Left ventricle myocardium inferior (tissue), 1 donor: ENCODE results near the gene AGK. TPM values are rescaled to one million over a fixed set of nuclear protein-coding genes. Genes with fewer than 3 reads are reported as not detected.
"Not testable (repeated sequence)": the region's sequence is repeated elsewhere in the genome, so short reads cannot be mapped to it uniquely, and the experiment has no call there.

Experiments used
- DNase-seq: peaks from one replicate; pipeline ENCODE4 v3.0.0-alpha.2; 2020
- H3K27ac ChIP-seq: fragments of 200-600 bp; replicated peaks from 2 replicates; pipeline ENCODE4 v1.8.0; 2021
- H3K27me3 ChIP-seq: fragments of 200-600 bp; 2 replicates; pipeline ENCODE4 v1.8.0; 2021; ENCODE audit warnings: low read depth
- H3K36me3 ChIP-seq: fragments of 200-600 bp; 2 replicates; pipeline ENCODE4 v1.8.0; 2021
- H3K4me1 ChIP-seq: fragments of 200-600 bp; 2 replicates; pipeline ENCODE4 v1.8.0; 2021
- H3K4me3 ChIP-seq: fragments of 200-600 bp; 2 replicates; pipeline ENCODE4 v1.8.0; 2021; ENCODE audit warnings: mild to moderate bottlenecking, moderate library complexity
- H3K9me3 ChIP-seq: fragments of 200-600 bp; replicated peaks from 2 replicates; pipeline ENCODE4 v1.8.0; 2021
- CTCF ChIP-seq: fragments of 200-600 bp; IDR thresholded peaks from 2 replicates; pipeline ENCODE4 v1.8.0; 2021; ENCODE audit warnings: antibody characterized with exemption, mild to moderate bottlenecking, borderline replicate concordance
- intact Hi-C: fragments of 100-400 bp; cut with micrococcal nuclease; formaldehyde crosslinking; loops from one replicate; pipeline ENCODE4 v1.11.0; 2022
- total RNA-seq: library from RNA; stranded (reverse); fragmentation: NEBNext Ultra II Directional; extraction: Animal tissue kit (Norgen Biotek cat#: 25700); gene quantifications from one replicate; pipeline ENCODE4 v1.2.1, GENCODE V29; 2021
- donor health status: DM: no; HTN: yes; CAD: no; lungs with severe emphysema.

Gene AGK
- total RNA-seq, 1 donor from 2014 or later, result 37.8 TPM

DNA sequence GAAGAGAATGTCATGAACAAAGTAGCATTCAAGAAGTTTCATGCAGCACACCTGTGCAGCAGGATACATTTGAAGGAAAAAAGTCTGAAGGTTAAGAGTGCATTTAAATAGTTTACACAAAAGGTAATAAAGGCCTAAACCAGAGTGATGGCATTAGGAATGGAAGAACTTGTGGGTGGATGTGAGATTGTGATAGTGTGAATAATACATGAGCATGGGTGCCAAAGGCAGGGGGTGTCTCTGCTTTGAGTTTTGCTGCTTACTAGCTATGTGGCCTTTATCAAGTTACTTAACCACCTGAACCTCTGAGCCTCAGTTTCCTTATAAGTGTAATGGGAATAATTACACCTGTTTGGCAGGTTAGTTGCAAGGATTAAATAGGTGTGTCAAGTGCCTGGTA, 21.0 kb downstream of the AGK start:
- H3K4me1 ChIP-seq, result peaks cover 43% of the 10 kb centered on the region
- intact Hi-C loops, result no loop called here
- peak overlapping the region; percentile 45 for H3K27ac ChIP-seq
- H3K9me3 ChIP-seq, result peaks cover 10% of the 10 kb centered on the region
- no peak overlapping the region for H3K4me3 ChIP-seq
- DNase-seq, result no peak
- no peak for TF ChIP-seq CTCF
- peaks cover 19% of the 10 kb centered on the region for H3K36me3 ChIP-seq
- H3K27me3 ChIP-seq, result no peaks in the 10 kb centered on the region

DNA sequence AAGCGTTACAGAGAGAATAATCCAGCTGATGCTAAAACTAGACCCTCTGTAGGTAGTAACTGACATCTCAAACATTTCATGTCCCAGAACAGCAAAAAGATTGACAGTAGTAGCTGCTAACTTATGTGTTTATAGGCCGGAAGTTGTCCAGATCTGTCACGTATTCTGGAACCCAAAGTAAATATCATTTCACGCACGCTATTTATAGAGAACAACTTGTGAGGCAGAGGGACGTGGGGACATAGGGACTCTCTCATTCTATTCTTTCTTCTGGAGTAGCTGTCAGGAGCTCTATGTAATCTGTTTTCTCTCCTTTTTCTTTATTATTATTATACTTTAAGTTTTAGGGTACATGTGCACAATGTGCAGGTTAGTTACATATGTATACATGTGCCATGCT, 22.3 kb downstream of the AGK start:
- Histone ChIP-seq H3K36me3 (peaks cover 19% of the 10 kb centered on the region), H3K4me3 (no peak overlapping the region), H3K4me1 (peaks cover 31% of the 10 kb centered on the region), H3K27me3 (no peaks in the 10 kb centered on the region), H3K9me3 (peaks cover 10% of the 10 kb centered on the region), H3K27ac (peak overlapping the region; percentile 55)
- intact Hi-C loops, result no loop called here
- TF ChIP-seq CTCF, result no peak
- no peak for DNase-seq

DNA sequence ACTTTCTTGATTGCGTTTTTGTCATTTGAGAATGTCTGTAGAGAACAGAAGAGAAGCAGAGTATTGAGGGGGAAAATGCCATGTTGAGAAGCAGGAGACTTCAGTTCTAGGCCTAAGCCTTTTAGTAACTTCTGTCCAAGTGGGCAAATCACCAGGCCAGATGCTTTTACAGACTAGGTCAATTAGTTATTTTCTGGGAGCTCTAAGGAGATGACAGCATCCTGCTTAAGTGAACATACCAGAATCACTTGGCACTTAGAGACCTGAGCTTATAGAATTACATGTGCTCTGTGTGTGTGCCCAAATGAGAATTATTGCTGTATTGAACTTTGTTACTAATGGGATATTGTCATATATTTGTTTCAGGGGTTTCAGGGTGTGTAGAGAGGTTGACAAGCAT, 24.0 kb downstream of the AGK start:
- no peak overlapping the region for H3K4me3 ChIP-seq
- TF ChIP-seq CTCF, result no peak
- H3K27ac ChIP-seq, result no peak overlapping the region
- peaks cover 10% of the 10 kb centered on the region for H3K36me3 ChIP-seq
- intact Hi-C loops, result no loop called here
- no peak for DNase-seq
- H3K27me3 ChIP-seq, result no peaks in the 10 kb centered on the region
- peaks cover 30% of the 10 kb centered on the region for H3K4me1 ChIP-seq
- H3K9me3 ChIP-seq, result peaks cover 17% of the 10 kb centered on the region

DNA sequence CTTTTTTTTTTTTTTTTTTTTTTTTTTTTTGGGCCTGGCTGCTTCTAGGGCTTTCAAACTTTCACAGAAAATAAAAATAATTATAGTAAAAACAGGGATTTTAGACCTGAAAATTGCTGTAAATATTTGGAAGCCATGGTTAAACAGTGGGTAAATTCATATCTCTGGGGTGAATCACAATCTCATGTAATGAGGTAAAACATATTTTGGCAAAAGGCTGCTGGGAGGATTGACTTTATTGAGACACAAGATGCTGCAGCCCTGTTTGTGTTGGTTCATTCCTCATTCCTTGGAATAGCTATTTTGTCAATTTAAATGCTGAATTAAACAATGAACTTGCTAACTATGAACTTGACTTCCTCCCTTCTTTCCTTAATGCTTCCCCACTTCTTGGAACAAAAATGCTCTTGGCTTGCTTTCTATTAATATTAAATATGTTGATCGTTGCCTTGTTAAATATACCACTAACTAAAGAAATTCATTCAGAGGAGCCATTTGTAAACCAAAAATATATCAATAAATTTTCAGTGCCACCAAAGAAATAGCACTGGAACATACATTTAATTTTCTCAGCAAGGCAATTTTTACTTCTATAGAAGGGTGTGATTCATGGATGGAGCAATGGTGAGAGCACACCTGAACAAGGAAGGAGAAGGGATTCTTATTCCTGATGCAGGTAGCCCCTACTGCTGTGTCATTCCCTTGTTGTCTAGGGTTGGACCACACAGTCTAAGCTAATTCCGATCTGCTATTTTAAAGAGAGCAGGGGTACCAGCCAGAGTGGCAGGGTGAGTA, 24.6 kb downstream of the AGK start:
- peaks cover 17% of the 10 kb centered on the region for H3K9me3 ChIP-seq
- no peak overlapping the region for H3K27ac ChIP-seq
- TF ChIP-seq CTCF, result no peak

GRCh38 chr7:141577043-141577839, 26.0 kb downstream of the AGK start:
- H3K36me3 ChIP-seq, result peaks cover 10% of the 10 kb centered on the region
- H3K27ac ChIP-seq, result no peak overlapping the region
- no peak for TF ChIP-seq CTCF
- intact Hi-C loops, result no loop called here
- peaks cover 14% of the 10 kb centered on the region for H3K4me1 ChIP-seq
- no peak for DNase-seq
- peaks cover 17% of the 10 kb centered on the region for H3K9me3 ChIP-seq
- no peaks in the 10 kb centered on the region for H3K27me3 ChIP-seq
- no peak overlapping the region for H3K4me3 ChIP-seq

More for the DNA sequence above, 24.6 kb downstream of the AGK start:
- peaks cover 28% of the 10 kb centered on the region for H3K4me1 ChIP-seq
- peaks cover 10% of the 10 kb centered on the region for H3K36me3 ChIP-seq
- H3K27me3 ChIP-seq, result no peaks in the 10 kb centered on the region
- intact Hi-C loops, result no loop called here
- DNase-seq, result no peak
- H3K4me3 ChIP-seq, result no peak overlapping the region

DNA sequence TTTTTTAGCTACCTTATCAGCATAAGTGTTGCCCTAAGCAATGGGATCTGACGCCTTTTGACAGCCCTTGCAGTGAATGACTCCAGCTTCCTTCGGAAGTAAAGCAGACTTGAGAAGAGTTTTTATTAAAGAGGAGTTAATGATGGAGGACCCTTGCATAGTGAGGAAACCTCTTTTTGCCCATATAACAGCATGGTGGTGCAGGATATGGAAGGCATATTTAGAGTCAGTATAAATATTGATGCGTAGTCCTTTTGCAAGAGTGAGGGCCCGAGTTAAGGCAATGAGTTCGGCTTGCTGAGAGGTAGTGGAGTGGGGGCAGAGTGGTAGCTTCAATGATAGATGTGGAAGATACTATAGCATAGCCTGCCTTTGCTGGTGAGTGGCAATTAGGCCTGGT, 28.7 kb downstream of the AGK start:
- H3K27ac ChIP-seq, H3K27me3 ChIP-seq, H3K4me3 ChIP-seq, H3K4me1 ChIP-seq, H3K36me3 ChIP-seq, DNase-seq, intact Hi-C loops: not testable (repeated sequence)
- peaks cover 17% of the 10 kb centered on the region for H3K9me3 ChIP-seq

- H3K36me3 ChIP-seq, H3K27ac ChIP-seq, H3K4me1 ChIP-seq, DNase-seq, intact Hi-C loops, H3K27me3 ChIP-seq, H3K9me3 ChIP-seq, H3K4me3 ChIP-seq: not testable (repeated sequence)
Measured at GRCh38 chr7:141582063-141582462, 30.9 kb downstream of the AGK start.
